Stimulated activated naive CD8-positive, alpha-beta T cell treated with anti-CD3 and anti-CD28 coated beads, Interleukin-15, Interleukin-2, amounts not matched to agents 100 U/mL and 50 U/mL, for 24 hours (primary cell): Measurements from ENCODE around the gene THOC5.
A peak's percentile ranks its signal among the peaks of the same experiment; 100 is the strongest.
"Not testable (repeated sequence)": the region's sequence is repeated elsewhere in the genome, so short reads cannot be mapped to it uniquely, and the experiment has no call there.

Experiments used
- ATAC-seq: fragments of 150-1000 bp; cut with Tn5 transposase; one replicate; pipeline ENCODE4 v1.10.0; 2021
- DNase-seq: peaks from one replicate; pipeline ENCODE4 v3.0.0; 2021

Gene THOC5

GRCh38 chr22:29510542-29510941 lies 43.0 kb downstream of the THOC5 start:
- DNase-seq (no peak), ATAC-seq (no peak)

- DNase-seq (no peak), ATAC-seq (no peak)
Observed at GRCh38 chr22:29509815-29510214, 43.7 kb downstream of the THOC5 start.

GRCh38 chr22:29509298-29509697 lies 44.3 kb downstream of the THOC5 start:
- DNase-seq (no peak), ATAC-seq (no peak)

- DNase-seq (no peak), ATAC-seq (no peak)
Observed at GRCh38 chr22:29503811-29504372, 49.7 kb downstream of the THOC5 start.

GRCh38 chr22:29499852-29500251 lies 53.7 kb downstream of the THOC5 start:
- ATAC-seq (no peak), DNase-seq (no peak)

- DNase-seq (no peak), ATAC-seq (no peak)
Observed at GRCh38 chr22:29493636-29494035, 59.9 kb downstream of the THOC5 start.

- ATAC-seq: no peak
- no peak for DNase-seq
Observed at GRCh38 chr22:29491012-29491411, 62.5 kb downstream of the THOC5 start.

- not testable (repeated sequence) for DNase-seq
Observed at GRCh38 chr22:29489127-29489780, 64.3 kb downstream of the THOC5 start.

GRCh38 chr22:29487426-29487986 lies 66.1 kb downstream of the THOC5 start:
- DNase-seq: no peak

More at GRCh38 chr22:29489127-29489780, 64.3 kb downstream of the THOC5 start:
- not testable (repeated sequence) for ATAC-seq

GRCh38 chr22:29485448-29485847 lies 68.1 kb downstream of the THOC5 start:
- no peak for ATAC-seq
- DNase-seq: no peak

More at GRCh38 chr22:29487426-29487986, 66.1 kb downstream of the THOC5 start:
- no peak for ATAC-seq

GRCh38 chr22:29484642-29485041 lies 68.9 kb downstream of the THOC5 start:
- DNase-seq (no peak), ATAC-seq (no peak)

- DNase-seq (no peak), ATAC-seq (no peak)
Observed at GRCh38 chr22:29483254-29483653, 70.3 kb downstream of the THOC5 start.

GRCh38 chr22:29482726-29483125 lies 70.8 kb downstream of the THOC5 start:
- ATAC-seq (no peak), DNase-seq (no peak)

- DNase-seq (no peak), ATAC-seq (no peak)
Observed at GRCh38 chr22:29482253-29482652, 71.3 kb downstream of the THOC5 start.

GRCh38 chr22:29481265-29482000 lies 72.1 kb downstream of the THOC5 start:
- DNase-seq (no peak), ATAC-seq (no peak)

GRCh38 chr22:29480512-29481264 lies 72.9 kb downstream of the THOC5 start:
- peak; percentile 44 for DNase-seq

GRCh38 chr22:29480262-29480511 lies 73.4 kb downstream of the THOC5 start:
- ATAC-seq (no peak), DNase-seq (no peak)

More at GRCh38 chr22:29480512-29481264, 72.9 kb downstream of the THOC5 start:
- ATAC-seq: peak; percentile 66

GRCh38 chr22:29479417-29480261 lies 73.9 kb downstream of the THOC5 start, which contains the start of gene NEFH:
TSS of gene NEFH (plus strand) at chr22:29480218. CDS start at chr22:29480263, 45 bp downstream.
- no peak for DNase-seq
- no peak for ATAC-seq

- DNase-seq: peak; percentile 44
- ATAC-seq: no peak
Observed at GRCh38 chr22:29478326-29479276, 75.0 kb downstream of the THOC5 start.

GRCh38 chr22:29477723-29478318 lies 75.7 kb downstream of the THOC5 start:
- ATAC-seq (no peak), DNase-seq (no peak)
